ENCODE measurements around the gene ARHGAP26.

GRCh38 chr5:143182901-143183820 is 413.0 kb downstream of the ARHGAP26 start:
- TF ChIP-seq, protein P1, sequence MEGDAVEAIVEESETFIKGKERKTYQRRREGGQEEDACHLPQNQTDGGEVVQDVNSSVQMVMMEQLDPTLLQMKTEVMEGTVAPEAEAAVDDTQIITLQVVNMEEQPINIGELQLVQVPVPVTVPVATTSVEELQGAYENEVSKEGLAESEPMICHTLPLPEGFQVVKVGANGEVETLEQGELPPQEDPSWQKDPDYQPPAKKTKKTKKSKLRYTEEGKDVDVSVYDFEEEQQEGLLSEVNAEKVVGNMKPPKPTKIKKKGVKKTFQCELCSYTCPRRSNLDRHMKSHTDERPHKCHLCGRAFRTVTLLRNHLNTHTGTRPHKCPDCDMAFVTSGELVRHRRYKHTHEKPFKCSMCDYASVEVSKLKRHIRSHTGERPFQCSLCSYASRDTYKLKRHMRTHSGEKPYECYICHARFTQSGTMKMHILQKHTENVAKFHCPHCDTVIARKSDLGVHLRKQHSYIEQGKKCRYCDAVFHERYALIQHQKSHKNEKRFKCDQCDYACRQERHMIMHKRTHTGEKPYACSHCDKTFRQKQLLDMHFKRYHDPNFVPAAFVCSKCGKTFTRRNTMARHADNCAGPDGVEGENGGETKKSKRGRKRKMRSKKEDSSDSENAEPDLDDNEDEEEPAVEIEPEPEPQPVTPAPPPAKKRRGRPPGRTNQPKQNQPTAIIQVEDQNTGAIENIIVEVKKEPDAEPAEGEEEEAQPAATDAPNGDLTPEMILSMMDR (IDR thresholded peaks at IDR 0.05; ENCODE audit: poor library complexity, severe bottlenecking) = no peak
- TF ChIP-seq TAF1 (IDR thresholded peaks at IDR 0.05; ENCODE audit: low read depth) = no peak
- TF ChIP-seq RAD21 (conservative IDR thresholded peaks at IDR 0.05) = no peak
- TF ChIP-seq EP300 (conservative IDR thresholded peaks at IDR 0.05; ENCODE audit: poor library complexity, severe bottlenecking) = no peak
- TF ChIP-seq EZH2 (IDR thresholded peaks at IDR 0.05; ENCODE audit: borderline replicate concordance, insufficient read depth, low read length, poor library complexity, severe bottlenecking) = no peak
- no peak for TF ChIP-seq MXI1 (conservative IDR thresholded peaks at IDR 0.05; ENCODE audit: poor library complexity, severe bottlenecking)
- no peak for TF ChIP-seq POLR2AphosphoS5 (IDR thresholded peaks at IDR 0.05)
